ENCODE measurements around the gene CDS2. TPM values are rescaled to one million over a fixed set of nuclear protein-coding genes. Genes with fewer than 3 reads are reported as not detected.

Gene CDS2
- total and polyA plus RNA-seq, 2 of the 13 experiments (the other 11 are each of a cell fraction or from before 2014, with no cell fraction given): 81.3 to 153 TPM

GRCh38 chr20:5143851-5144250, 17.0 kb downstream of the CDS2 start:
- no TSS peak for BruUV-seq (replicated peaks)
- ChIA-PET CTCF (ENCODE audit: low intra/inter-chr PET ratio, low total read pairs) (no interaction called here), POLR2A (interaction anchor here (1.0 to 7.0 kb wide), 3 partner anchors 10 to 48 kb away, joined by 3 to 53 read pairs (median 6); partner anchors contain the start of gene CDS2)
- Histone ChIP-seq H3K9me3 (ENCODE audit: low read length) (no peaks in the 10 kb centered on the region), H3K4me1 (ENCODE audit: insufficient read depth, low read length) (peaks cover 90% of the 10 kb centered on the region), H3K4me3 (replicated peaks in 1 of 3; ENCODE audit: insufficient read depth in 1 of 3, low read depth in 2 of 3, low read length in 3 of 3) (no peak overlapping the region), H3K27ac (ENCODE audit: extremely low read length, insufficient read depth, low read length) (no peak overlapping the region), H4K20me1 (ENCODE audit: insufficient read depth, low read length) (no peaks in the 10 kb centered on the region), H3K36me3 (replicated peaks in 1 of 2; ENCODE audit: control insufficient read depth in 1 of 2, insufficient read depth in 2 of 2, low read length in 2 of 2) (peaks cover 1 to 3% of the 10 kb centered on the region in 2 experiments; a peak in 3 of 5 replicates), H3K79me2 (ENCODE audit: insufficient read depth, low read length) (peaks cover 93% of the 10 kb centered on the region), H3K27me3 (ENCODE audit: control insufficient read depth in 1 of 2, insufficient read depth in 2 of 2, low read length in 2 of 2) (no peaks in the 10 kb centered on the region), H2AFZ (ENCODE audit: low read length) (no peak overlapping the region), H3K4me2 (ENCODE audit: low read depth, low read length) (no peak overlapping the region), H3K9ac (ENCODE audit: insufficient read depth, low read depth, low read length) (no peak overlapping the region)
- intact Hi-C loops (cut with micrococcal nuclease; ENCODE audit: unreplicated experiment) (loop anchor here (1.0 to 2.0 kb wide), 3 partner anchors 8 to 48 kb away; no protein-coding TSS in a partner anchor), in situ Hi-C loops (cut with HindIII; ENCODE audit: extremely low pct_ligation_motif_present, low pct_unique_long_range_greater_than_20kb) (loop anchor here (10.0 kb wide), 1 partner anchor 59 kb away; no protein-coding TSS in a partner anchor)
- TF ChIP-seq ZNF512 (CRISPR knock-in tag; IDR thresholded peaks at IDR 0.05) (no peak), NCOA2 (CRISPR knock-in tag; IDR thresholded peaks at IDR 0.05) (no peak), ZNF569 (CRISPR knock-in tag; IDR thresholded peaks at IDR 0.05; ENCODE audit: borderline replicate concordance) (no peak), SNAPC2 (CRISPR knock-in tag; IDR thresholded peaks at IDR 0.05) (0 out of 2 replicates have a peak, but pooled peaks have one; percentile 11), ZNF44 (CRISPR knock-in tag; IDR thresholded peaks at IDR 0.05) (no peak; the same call in 1 of the 2 replicates), ZNF230 (CRISPR knock-in tag; IDR thresholded peaks at IDR 0.05) (no peak), ZNF672 (CRISPR knock-in tag; IDR thresholded peaks at IDR 0.05) (no peak), ZNF501 (CRISPR knock-in tag; IDR thresholded peaks at IDR 0.05) (peak; percentile 46; the same call in 1 of the 2 replicates), NFRKB (IDR thresholded peaks at IDR 0.05) (no peak), KLF9 (CRISPR knock-in tag; IDR thresholded peaks at IDR 0.05; ENCODE audit: low read depth) (no peak), ZNF816 (CRISPR knock-in tag; IDR thresholded peaks at IDR 0.05; ENCODE audit: borderline replicate concordance) (no peak)
- TF ChIP-seq, protein P1, sequence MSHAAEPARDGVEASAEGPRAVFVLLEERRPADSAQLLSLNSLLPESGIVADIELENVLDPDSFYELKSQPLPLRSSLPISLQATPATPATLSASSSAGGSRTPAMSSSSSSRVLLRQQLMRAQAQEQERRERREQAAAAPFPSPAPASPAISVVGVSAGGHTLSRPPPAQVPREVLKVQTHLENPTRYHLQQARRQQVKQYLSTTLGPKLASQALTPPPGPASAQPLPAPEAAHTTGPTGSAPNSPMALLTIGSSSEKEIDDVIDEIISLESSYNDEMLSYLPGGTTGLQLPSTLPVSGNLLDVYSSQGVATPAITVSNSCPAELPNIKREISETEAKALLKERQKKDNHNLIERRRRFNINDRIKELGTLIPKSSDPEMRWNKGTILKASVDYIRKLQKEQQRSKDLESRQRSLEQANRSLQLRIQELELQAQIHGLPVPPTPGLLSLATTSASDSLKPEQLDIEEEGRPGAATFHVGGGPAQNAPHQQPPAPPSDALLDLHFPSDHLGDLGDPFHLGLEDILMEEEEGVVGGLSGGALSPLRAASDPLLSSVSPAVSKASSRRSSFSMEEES (CRISPR knock-in tag; IDR thresholded peaks at IDR 0.05): no peak
- TF ChIP-seq, protein P2, sequence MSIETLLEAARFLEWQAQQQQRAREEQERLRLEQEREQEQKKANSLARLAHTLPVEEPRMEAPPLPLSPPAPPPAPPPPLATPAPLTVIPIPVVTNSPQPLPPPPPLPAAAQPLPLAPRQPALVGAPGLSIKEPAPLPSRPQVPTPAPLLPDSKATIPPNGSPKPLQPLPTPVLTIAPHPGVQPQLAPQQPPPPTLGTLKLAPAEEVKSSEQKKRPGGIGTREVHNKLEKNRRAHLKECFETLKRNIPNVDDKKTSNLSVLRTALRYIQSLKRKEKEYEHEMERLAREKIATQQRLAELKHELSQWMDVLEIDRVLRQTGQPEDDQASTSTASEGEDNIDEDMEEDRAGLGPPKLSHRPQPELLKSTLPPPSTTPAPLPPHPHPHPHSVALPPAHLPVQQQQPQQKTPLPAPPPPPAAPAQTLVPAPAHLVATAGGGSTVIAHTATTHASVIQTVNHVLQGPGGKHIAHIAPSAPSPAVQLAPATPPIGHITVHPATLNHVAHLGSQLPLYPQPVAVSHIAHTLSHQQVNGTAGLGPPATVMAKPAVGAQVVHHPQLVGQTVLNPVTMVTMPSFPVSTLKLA (IDR thresholded peaks at IDR 0.05): no peak
- WGBS (ENCODE audit: low lambda C conversion rate): 95% methylated on average over 5 of the region's 5 CpGs
- DNase-seq (ENCODE audit: low spot score): no peak
- no peak for ATAC-seq
- FAIRE-seq: no peak

All from HepG2 (cell line).